EL (cell line): ENCODE data around the gene GPRC5B.
A peak's percentile ranks its signal among the peaks of the same experiment; 100 is the strongest.

Experiments
- DNase-seq: peaks from one replicate; pipeline ENCODE4 v3.0.0-alpha.2; 2016

Gene GPRC5B

DNA sequence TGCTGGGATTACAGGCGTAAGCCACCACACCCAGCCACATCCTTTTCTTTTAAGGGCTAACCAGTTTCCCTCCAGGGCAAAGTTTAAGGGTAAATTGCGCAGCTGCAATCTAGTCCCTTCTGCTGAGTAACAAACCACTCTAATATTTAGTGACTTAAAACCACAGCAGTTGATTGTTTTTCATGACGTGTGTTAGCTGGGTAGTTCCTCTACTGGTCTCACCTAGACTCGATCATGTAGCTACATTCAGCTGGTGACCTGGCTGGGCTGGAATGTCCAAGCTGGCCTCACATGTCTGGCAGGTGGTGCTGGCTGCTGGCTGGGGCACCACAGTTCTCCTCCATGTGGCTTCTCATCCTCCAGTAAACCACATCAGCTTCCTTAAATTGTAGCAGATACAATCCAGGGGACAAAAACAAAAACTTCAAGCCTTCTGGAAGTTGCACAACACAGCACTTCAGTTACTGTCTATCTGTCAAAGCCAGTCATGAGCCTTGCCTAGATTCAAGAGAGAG, 75.5 kb downstream of the GPRC5B start:
- peak; percentile 25 for DNase-seq

DNA sequence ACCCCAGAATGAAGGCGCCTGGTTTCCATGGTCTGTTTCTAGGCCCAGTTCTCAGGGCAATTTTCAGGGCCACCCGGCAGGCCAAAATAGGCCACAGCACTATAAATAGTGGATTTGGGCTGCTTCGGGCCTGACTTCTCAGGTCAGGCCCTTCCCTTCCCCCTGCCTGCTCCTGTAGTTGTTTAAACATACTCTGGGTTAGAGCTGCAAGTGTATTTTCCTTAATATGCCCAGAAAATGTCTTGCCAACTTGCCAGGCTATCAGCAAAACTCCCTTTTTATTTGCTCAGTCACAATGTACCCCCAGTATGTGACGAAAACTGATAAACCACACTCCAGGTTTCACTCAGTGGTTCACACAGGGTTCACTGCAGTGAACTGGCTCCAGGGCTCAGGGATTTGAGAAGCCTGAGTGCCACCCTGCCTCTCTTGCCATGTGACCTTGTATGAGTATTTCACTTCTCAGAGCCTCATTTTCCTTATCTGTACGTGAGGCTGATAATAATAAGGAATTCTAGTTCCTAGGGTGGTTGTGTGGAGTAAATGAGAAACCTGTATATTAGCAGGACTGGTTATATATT, 76.5 kb downstream of the GPRC5B start:
- DNase-seq: no peak
